ENCODE results near the gene POLR1G.
"Not testable (repeated sequence)": the region's sequence is repeated elsewhere in the genome, so short reads cannot be mapped to it uniquely, and the experiment has no call there.

The POLR1G gene

GRCh38 chr19:45419895-45420294, 13.5 kb downstream of the POLR1G start:
- no peak for DNase-seq (ENCODE audit: low read depth in 2 of 3, low spot score in 1 of 3)

GRCh38 chr19:45420356-45420755, 13.9 kb downstream of the POLR1G start:
- no peak for DNase-seq (ENCODE audit: low read depth in 2 of 3, low spot score in 1 of 3)

GRCh38 chr19:45420871-45421270, 14.4 kb downstream of the POLR1G start:
- DNase-seq (ENCODE audit: low read depth in 2 of 3, low spot score in 1 of 3): no peak

DNA sequence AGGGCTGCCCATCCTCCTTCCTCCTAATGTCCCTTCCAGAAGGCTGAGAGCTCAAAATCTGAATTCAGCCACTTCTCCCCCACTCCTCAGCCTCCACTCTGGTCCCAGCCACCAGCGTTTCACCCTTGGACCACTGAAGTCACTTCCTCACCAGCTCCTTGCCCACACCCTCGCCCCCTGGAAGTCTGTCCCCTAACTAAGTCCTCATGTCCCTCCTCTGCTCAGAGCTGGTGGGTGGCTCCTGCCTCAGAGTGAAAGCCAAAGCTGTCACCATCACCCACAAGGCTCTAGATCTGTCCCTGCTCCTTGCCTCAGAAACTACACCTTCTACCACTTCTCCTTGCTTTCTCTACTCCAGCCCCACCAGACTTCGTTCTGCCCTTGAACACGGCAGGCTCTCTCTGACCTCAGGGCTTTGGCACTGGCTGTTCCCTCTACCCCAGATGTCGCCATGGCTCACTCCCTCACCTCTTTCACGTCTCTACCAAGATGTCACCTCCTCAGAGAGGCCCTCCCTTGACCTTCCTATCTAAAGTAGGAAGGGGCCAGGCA, 15.6 kb downstream of the POLR1G start:
- no peak for DNase-seq (ENCODE audit: low read depth in 2 of 3, low spot score in 1 of 3)

- DNase-seq (ENCODE audit: low read depth in 2 of 3, low spot score in 1 of 3): no peak
These were observed 16.7 kb downstream of the POLR1G start for GRCh38 chr19:45423033-45423588.

DNA sequence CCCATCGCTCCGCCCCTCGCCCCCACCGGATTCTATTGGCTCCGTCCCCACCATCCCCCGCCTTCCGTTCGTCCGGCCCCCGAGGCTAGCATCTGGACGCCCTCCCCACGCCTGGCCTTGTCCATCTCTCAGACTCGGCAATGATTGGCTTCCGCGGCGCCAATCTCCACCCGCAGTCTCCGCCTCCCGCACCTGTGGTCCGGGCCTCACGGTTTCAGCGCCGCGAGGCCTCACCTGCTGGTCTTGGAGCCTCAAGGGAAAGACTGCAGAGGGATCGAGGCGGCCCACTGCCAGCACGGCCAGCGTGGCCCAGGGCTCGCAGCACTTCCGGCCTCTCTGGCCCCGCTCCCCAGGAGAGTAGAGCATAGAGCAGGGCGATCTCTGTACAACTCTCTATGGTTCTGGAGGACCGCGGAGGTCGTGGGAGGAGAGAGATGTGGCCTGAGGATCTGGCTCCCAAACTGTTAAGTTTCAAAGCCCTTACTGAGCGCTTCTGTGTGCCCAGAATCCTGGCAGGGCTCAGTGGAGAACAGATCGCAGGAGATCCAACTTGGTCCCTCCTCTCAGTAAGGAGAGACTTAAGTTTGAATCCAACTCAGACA, 17.2 kb downstream of the POLR1G start, which contains the start of gene ERCC1:
Gene ERCC1 (minus strand): TSS at position 329 of the 602 bp plus-strand sequence. CDS start 543 bp downstream, outside the sequence.
- peak; percentile 79 to 85 (median 84) for DNase-seq (ENCODE audit: low read depth in 2 of 3, low spot score in 1 of 3)

GRCh38 chr19:45424191-45425058, 18.0 kb downstream of the POLR1G start:
- peak in 1 of 3 donors; percentile 38 for DNase-seq (ENCODE audit: low read depth in 2 of 3, low spot score in 1 of 3)

GRCh38 chr19:45428384-45429231, 22.2 kb downstream of the POLR1G start:
- DNase-seq (ENCODE audit: low read depth in 2 of 3, low spot score in 1 of 3): no peak

- not testable (repeated sequence) for DNase-seq (ENCODE audit: low read depth in 2 of 3, low spot score in 1 of 3)
These were observed 23.5 kb downstream of the POLR1G start for GRCh38 chr19:45429896-45430295.

GRCh38 chr19:45431008-45431407, 24.6 kb downstream of the POLR1G start:
- DNase-seq (ENCODE audit: low read depth in 2 of 3, low spot score in 1 of 3): not testable (repeated sequence)

DNA sequence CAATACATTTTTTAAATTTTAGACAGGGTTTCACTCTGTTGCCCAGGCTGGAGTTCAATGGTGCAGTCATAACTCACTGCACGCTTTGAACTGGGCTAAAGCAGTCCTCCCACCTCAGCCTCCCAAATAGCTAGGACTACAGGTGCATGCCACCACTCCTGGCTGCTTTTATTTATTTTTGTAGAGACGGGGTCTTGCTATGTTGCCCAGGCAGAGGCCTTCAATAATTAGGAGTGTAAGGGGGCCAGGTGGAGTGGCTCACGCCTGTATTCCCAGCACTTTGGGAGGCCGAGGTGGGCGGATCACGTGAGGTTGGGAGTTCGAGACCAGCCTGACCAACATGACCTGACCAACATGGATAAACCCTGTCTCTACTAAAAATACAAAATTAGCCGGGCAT, 26.1 kb downstream of the POLR1G start:
- DNase-seq (ENCODE audit: low read depth in 2 of 3, low spot score in 1 of 3): not testable (repeated sequence)

GRCh38 chr19:45437328-45437727, 30.9 kb downstream of the POLR1G start:
- no peak for DNase-seq (ENCODE audit: low read depth in 2 of 3, low spot score in 1 of 3)

- no peak for DNase-seq (ENCODE audit: low read depth in 2 of 3, low spot score in 1 of 3)
These were observed 32.7 kb downstream of the POLR1G start for GRCh38 chr19:45439190-45439568.

- peak; percentile 66 to 82 (median 76) for DNase-seq (ENCODE audit: low read depth in 2 of 3, low spot score in 1 of 3)
These were observed 33.3 kb downstream of the POLR1G start for GRCh38 chr19:45439569-45440258.

DNA sequence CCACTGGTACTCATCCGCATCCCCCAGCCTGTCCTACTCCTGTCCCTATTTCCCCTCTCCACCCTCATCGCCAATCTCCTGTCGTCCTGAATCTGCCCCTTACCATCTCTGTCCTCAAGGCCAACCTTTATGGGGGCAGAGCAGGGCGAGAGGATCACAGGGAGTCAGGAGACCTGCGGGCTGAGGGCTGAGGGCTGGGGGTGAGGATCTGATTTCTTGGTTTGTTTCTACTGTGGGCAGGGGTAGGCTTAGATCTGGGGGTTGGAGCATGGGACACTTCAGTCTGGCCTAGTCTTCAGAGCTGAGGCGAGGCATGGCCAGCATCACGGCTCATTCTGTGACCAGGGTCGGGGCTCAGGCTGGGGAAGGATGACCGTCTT, 33.8 kb downstream of the POLR1G start:
- no peak for DNase-seq (ENCODE audit: low read depth in 2 of 3, low spot score in 1 of 3)

GRCh38 chr19:45440873-45441654, 34.6 kb downstream of the POLR1G start:
- no peak for DNase-seq (ENCODE audit: low read depth in 2 of 3, low spot score in 1 of 3)

GRCh38 chr19:45442408-45442777, 35.9 kb downstream of the POLR1G start:
- DNase-seq (ENCODE audit: low read depth in 2 of 3, low spot score in 1 of 3): no peak

- no peak for DNase-seq (ENCODE audit: low read depth in 2 of 3, low spot score in 1 of 3)
These were observed 36.5 kb downstream of the POLR1G start for GRCh38 chr19:45442778-45443461.
